GM18526 (cell line): ENCODE results near the gene NDUFAF2.

ENCODE experiments used
- POLR2A ChIP-seq: IDR thresholded peaks from 3 replicates; pipeline ENCODE4 v1.6.1; 2011; ENCODE audit not compliant: insufficient read length; ENCODE audit errors: extremely low read depth

The NDUFAF2 gene

GRCh38 chr5:61019642-61020041, 74.6 kb downstream of the NDUFAF2 start:
- TF ChIP-seq POLR2A = no peak

- TF ChIP-seq POLR2A = no peak
Observed at GRCh38 chr5:61020415-61020814, 75.4 kb downstream of the NDUFAF2 start.

GRCh38 chr5:61023131-61023530, 78.1 kb downstream of the NDUFAF2 start:
- no peak for TF ChIP-seq POLR2A

GRCh38 chr5:61026004-61026403, 81.0 kb downstream of the NDUFAF2 start:
- TF ChIP-seq POLR2A = no peak

GRCh38 chr5:61028382-61028781, 83.4 kb downstream of the NDUFAF2 start:
- no peak for TF ChIP-seq POLR2A

GRCh38 chr5:61029456-61030162, 84.6 kb downstream of the NDUFAF2 start:
- no peak for TF ChIP-seq POLR2A

- TF ChIP-seq POLR2A = no peak
Observed at GRCh38 chr5:61030163-61030482, 85.1 kb downstream of the NDUFAF2 start.

- no peak for TF ChIP-seq POLR2A
Observed at GRCh38 chr5:61044545-61044944, 99.5 kb downstream of the NDUFAF2 start.

- no peak for TF ChIP-seq POLR2A
Observed at GRCh38 chr5:61047346-61047745, 102.3 kb downstream of the NDUFAF2 start.

GRCh38 chr5:61048534-61048933, 103.5 kb downstream of the NDUFAF2 start:
- no peak for TF ChIP-seq POLR2A

GRCh38 chr5:61050292-61050691, 105.3 kb downstream of the NDUFAF2 start:
- TF ChIP-seq POLR2A = no peak

- no peak for TF ChIP-seq POLR2A
Observed at GRCh38 chr5:61051267-61051666, 106.3 kb downstream of the NDUFAF2 start.

- TF ChIP-seq POLR2A = no peak
Observed at GRCh38 chr5:61052882-61053281, 107.9 kb downstream of the NDUFAF2 start.

GRCh38 chr5:61053937-61054336, 108.9 kb downstream of the NDUFAF2 start:
- TF ChIP-seq POLR2A = no peak

- no peak for TF ChIP-seq POLR2A
Observed at GRCh38 chr5:61055434-61056006, 110.5 kb downstream of the NDUFAF2 start.

GRCh38 chr5:61059499-61059898, 114.5 kb downstream of the NDUFAF2 start:
- TF ChIP-seq POLR2A = no peak

- no peak for TF ChIP-seq POLR2A
Observed at GRCh38 chr5:61069150-61069549, 124.1 kb downstream of the NDUFAF2 start.
